K562 (cell line): ENCODE data around the gene LCTL. TPM values are rescaled to one million over a fixed set of nuclear protein-coding genes. Genes with fewer than 3 reads are reported as not detected.

ENCODE experiments used
- GATA2 ChIP-seq: sonication (generic); formaldehyde crosslinking; IDR thresholded peaks from 2 replicates; pipeline ENCODE4 v1.4.0; 2020; ENCODE audit warnings: mild to moderate bottlenecking, missing genetic modification reagents
- HNRNPL ChIP-seq: fragments of 200-400 bp; formaldehyde crosslinking; IDR thresholded peaks from 2 replicates; pipeline ENCODE4 v1.6.1; 2017; ENCODE audit warnings: low read depth, mild to moderate bottlenecking, low read length
- MAZ ChIP-seq, 2 experiments: fragments of 450-650 bp in 1 of 2; sonication (generic) in 1 of 2; formaldehyde crosslinking; IDR thresholded peaks in 1 of 2; conservative IDR thresholded peaks in 1 of 2; 2 replicates each; pipeline versions ENCODE4 v1.4.0 to v1.5.0; 2020; ENCODE audit warnings: mild to moderate bottlenecking in 1 of 2, missing genetic modification reagents in 1 of 2
- NFE2 ChIP-seq: IDR thresholded peaks from 2 replicates; pipeline ENCODE4 v1.6.1; 2014; ENCODE audit warnings: antibody characterized with exemption, low read depth
- SIN3B ChIP-seq: fragments of 450-650 bp; IDR thresholded peaks from 2 replicates; pipeline ENCODE4 v1.6.1; 2017; ENCODE audit warnings: low read depth, mild to moderate bottlenecking, moderate library complexity
- SMARCA4 ChIP-seq: fragments of 450-650 bp; IDR thresholded peaks from 2 replicates; pipeline ENCODE4 v1.6.1; 2016
- TRIM24 ChIP-seq, 2 experiments: fragments of 450-650 bp; IDR thresholded peaks; 2 replicates each; pipeline ENCODE4 v1.6.1; 2016
- U2AF2 ChIP-seq: fragments of 200-400 bp; formaldehyde crosslinking; optimal IDR thresholded peaks from 2 replicates; pipeline ENCODE3; 2017; ENCODE audit warnings: low read depth, mild to moderate bottlenecking, low read length
- YY1 ChIP-seq, 3 experiments: IDR thresholded peaks; 2 replicates each; pipeline ENCODE4 v1.6.1; 2011; ENCODE audit warnings: low read length in 2 of 3, mild to moderate bottlenecking in 2 of 3, moderate library complexity in 2 of 3, borderline replicate concordance in 1 of 3, control low read depth in 1 of 3, low read depth in 1 of 3; ENCODE audit not compliant: insufficient read depth in 3 of 3, insufficient replicate concordance in 2 of 3, control insufficient read depth in 1 of 3, insufficient read length in 1 of 3; ENCODE audit errors: extremely low read depth in 1 of 3
- ZNF830 ChIP-seq: fragments of 250-450 bp; sonication (Bioruptor Pico); IDR thresholded peaks from 2 replicates; pipeline ENCODE4 v1.5.0; 2021; ENCODE audit warnings: mild to moderate bottlenecking
- polyA plus RNA-seq, 8 experiments: library from polyadenylated mRNA; depleted of rRNA in 4 of 8; stranded (reverse) in 5 of 8; unstranded in 3 of 8; fragments of >200 nt; fragmentation: Nextera tagmentation in 2 of 8; fragmentation: Illumina TruSeq in 1 of 8; extraction: Ambion mirVana in 2 of 8; extraction: Trizol in 1 of 8; gene quantifications; 2 replicates each; pipeline versions ENCODE4 v1.2.1 to v1.2.3, GENCODE V29; 2011 to 2014; ENCODE audit warnings: inconsistent platforms in 1 of 8, missing spikeins in 1 of 8
- total RNA-seq, 7 experiments: library from RNA; depleted of rRNA in 6 of 7; stranded (reverse); fragments of >200 nt in 6 of 7; fragmentation: Illumina TruSeq in 2 of 7; extraction: Trizol in 2 of 7; gene quantifications; 2 replicates each; pipeline versions ENCODE4 v1.2.1 to v1.2.3, GENCODE V29; 2011 to 2021; ENCODE audit warnings: low replicate concordance in 1 of 7
- TF ChIP-seq, protein P1 (sequence below): fragments of 250-450 bp; sonication (Bioruptor Pico); IDR thresholded peaks from 2 replicates; pipeline ENCODE4 v1.8.0; 2021; ENCODE audit warnings: moderate library complexity, mild to moderate bottlenecking, inconsistent platforms
- TF ChIP-seq, protein P2 (sequence below): fragments of 450-650 bp; IDR thresholded peaks from 2 replicates; pipeline ENCODE4 v1.6.1; 2016; ENCODE audit warnings: missing biosample characterization, missing genetic modification characterization
- TF ChIP-seq, protein P3 (sequence below), 2 experiments: fragments of 450-650 bp; IDR thresholded peaks; 2 replicates each; pipeline ENCODE4 v1.6.1; 2016; ENCODE audit warnings: mild to moderate bottlenecking in 2 of 2, borderline replicate concordance in 1 of 2, low read depth in 1 of 2, moderate library complexity in 1 of 2

The LCTL gene
- total and polyA plus RNA-seq, 9 of the 15 experiments (the other 6 are each of a cell fraction or from before 2014, with no cell fraction given): 0.08 to 0.31 (median 0.17) TPM; not detected in 6

DNA sequence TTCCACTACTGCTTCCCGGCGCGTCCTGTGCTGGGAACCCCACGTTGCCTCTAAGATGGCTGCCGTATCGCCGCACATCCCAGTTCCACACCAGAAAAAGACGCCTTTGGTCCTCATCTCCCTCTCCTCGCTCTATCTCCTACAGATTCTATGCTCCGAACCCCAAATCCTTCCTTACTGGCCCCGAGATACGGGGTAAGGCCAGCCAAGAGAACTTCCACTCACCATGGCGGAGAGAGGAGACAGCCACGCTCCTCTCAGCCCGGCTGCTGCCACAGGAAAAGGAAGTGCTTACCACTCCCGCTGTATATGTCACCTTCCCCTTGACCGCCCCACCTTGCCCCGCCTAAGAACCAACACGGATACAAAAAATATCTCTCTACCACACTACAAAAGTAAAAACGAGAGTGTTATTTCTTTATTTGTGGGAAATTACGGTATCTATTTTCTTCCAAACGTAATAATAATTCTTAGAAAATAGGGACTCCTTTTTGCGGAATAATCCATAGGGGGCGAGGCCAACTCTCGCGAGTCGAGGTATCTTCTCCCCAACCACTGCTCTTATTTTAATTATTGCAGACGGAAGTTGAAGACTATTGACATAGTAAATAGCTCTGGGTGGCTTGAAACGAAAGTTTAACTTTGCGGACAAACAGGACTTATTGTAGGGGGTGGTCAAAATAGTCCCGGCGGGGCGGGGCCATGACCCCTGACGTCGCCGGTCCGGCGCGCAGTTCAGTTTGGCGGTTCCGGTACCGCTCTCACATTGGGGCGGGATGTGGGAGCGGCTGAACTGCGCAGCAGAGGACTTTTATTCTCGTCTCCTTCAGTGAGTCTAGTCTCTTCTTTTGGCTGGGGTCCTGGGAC is 61.0 kb downstream of the LCTL start, which contains the start of the genes RPL4 and ZWILCH (continued):
- TF ChIP-seq YY1 (IDR thresholded peaks at IDR 0.05; ENCODE audit: borderline replicate concordance in 1 of 3, control insufficient read depth in 1 of 3, extremely low read depth in 1 of 3, insufficient read depth in 3 of 3, insufficient read length in 1 of 3, insufficient replicate concordance in 2 of 3, low read depth in 1 of 3, low read length in 2 of 3) (peak; percentile 83 to 95 (median 87)), MAZ (CRISPR knock-in tag; conservative IDR thresholded peaks at IDR 0.05 in 1 of 2, IDR thresholded peaks at IDR 0.05 in 1 of 2) (peak in 1 of 2 experiments; percentile 44; a peak in 1 of 4 replicates), ZNF830 (0 out of 2 replicates have a peak, but pooled peaks have one; percentile 15), GATA2 (CRISPR knock-in tag) (no peak), TRIM24 (IDR thresholded peaks at IDR 0.05) (0 out of 4 replicates have a peak, but pooled peaks have one; percentile 24 to 37), SIN3B (peak; percentile 73; the same call in 1 of the 2 replicates), HNRNPL (no peak; the same call in none of the 2 replicates), NFE2 (no peak), U2AF2 (no peak), SMARCA4 (no peak)
- TF ChIP-seq, protein P1, sequence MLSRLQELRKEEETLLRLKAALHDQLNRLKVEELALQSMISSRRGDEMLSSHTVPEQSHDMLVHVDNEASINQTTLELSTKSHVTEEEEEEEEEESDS (CRISPR knock-in tag): no peak
- TF ChIP-seq, protein P2, sequence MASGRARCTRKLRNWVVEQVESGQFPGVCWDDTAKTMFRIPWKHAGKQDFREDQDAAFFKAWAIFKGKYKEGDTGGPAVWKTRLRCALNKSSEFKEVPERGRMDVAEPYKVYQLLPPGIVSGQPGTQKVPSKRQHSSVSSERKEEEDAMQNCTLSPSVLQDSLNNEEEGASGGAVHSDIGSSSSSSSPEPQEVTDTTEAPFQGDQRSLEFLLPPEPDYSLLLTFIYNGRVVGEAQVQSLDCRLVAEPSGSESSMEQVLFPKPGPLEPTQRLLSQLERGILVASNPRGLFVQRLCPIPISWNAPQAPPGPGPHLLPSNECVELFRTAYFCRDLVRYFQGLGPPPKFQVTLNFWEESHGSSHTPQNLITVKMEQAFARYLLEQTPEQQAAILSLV (tag): no peak
- TF ChIP-seq, protein P3, sequence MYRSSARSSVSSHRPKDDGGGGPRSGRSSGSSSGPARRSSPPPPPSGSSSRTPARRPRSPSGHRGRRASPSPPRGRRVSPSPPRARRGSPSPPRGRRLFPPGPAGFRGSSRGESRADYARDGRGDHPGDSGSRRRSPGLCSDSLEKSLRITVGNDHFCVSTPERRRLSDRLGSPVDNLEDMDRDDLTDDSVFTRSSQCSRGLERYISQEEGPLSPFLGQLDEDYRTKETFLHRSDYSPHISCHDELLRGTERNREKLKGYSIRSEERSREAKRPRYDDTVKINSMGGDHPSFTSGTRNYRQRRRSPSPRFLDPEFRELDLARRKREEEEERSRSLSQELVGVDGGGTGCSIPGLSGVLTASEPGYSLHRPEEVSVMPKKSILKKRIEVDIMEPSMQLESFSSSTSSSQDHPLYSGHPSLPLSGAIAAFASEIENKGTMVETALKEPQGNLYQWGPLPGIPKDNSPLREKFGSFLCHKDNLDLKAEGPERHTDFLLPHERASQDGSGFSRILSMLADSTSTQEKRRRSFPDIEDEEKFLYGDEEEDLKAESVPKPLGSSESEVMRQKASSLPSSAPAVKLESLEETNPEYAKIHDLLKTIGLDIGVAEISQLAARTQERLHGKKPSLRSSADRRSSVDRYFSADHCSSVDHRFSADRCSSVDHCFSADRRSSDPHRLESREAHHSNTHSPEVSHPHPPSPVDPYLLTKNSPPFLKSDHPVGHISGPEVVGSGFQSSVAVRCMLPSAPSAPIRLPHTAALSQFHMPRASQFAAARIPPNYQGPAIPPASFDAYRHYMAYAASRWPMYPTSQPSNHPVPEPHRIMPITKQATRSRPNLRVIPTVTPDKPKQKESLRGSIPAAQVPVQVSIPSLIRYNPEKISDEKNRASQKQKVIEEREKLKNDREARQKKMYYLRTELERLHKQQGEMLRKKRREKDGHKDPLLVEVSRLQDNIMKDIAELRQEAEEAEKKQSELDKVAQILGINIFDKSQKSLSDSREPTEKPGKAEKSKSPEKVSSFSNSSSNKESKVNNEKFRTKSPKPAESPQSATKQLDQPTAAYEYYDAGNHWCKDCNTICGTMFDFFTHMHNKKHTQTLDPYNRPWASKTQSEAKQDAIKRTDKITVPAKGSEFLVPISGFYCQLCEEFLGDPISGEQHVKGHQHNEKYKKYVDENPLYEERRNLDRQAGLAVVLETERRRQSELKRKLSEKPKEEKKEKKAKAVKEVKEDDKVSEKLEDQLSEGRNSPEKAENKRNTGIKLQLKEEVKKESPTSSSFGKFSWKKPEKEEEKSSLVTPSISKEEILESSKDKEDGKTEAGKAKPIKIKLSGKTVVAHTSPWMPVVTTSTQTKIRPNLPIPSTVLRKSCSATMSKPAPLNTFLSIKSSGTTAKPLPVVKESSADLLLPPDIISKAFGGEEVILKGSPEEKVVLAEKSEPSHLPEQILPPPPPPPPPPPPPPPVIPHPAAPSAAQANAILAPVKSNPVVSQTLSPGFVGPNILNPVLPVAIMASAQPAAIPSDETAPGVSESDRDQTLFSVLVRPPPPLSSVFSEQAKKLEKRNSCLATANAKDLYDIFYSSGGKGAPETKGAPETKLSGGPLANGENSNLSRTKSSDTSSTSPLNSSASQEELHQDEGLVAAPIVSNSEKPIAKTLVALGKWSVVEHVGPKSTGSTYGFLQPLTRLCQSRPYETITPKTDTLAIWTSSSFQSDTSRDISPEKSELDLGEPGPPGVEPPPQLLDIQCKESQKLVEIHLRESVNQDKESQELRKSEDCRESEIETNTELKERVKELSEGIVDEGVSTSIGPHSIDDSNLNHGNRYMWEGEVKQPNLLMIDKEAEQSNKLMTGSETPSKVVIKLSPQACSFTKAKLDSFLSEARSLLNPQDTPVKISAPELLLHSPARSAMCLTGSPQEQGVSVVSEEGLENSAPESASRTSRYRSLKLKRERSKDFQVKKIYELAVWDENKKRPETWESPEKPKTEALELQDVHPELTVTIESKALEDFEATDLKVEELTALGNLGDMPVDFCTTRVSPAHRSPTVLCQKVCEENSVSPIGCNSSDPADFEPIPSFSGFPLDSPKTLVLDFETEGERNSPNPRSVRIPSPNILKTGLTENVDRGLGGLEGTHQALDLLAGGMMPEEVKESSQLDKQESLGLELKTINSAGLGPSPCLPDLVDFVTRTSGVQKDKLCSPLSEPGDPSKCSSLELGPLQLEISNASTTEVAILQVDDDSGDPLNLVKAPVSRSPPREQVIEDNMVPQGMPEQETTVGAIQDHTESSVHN (IDR thresholded peaks at IDR 0.05; ENCODE audit: borderline replicate concordance in 1 of 2, low read depth in 1 of 2): peak in 1 of 2 experiments; percentile 79; a peak in 2 of 4 replicates
